ENCODE results near the gene MRI1.

DNA sequence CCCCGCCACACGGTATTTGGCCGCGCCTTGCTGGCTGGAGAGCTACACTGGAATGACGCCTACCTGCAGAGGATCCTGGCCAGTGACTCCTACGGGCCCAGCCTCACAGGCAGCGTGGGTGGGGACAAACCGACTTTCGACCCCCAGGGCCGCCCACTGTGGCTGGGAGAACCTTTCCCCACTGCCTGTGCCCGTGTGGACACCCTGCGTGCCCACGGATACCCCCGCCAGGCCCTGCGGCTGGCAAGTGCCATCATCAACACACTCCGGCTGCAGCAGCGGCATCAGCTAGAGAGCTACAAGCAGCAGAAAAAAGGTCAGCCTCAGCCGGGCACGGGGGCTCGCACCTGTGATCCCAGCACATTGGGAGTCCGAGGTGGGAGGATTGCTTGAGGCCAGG, 50.2 kb downstream of the MRI1 start:
- TF ChIP-seq EZH2 (IDR thresholded peaks at IDR 0.05; ENCODE audit: insufficient read depth, poor library complexity, severe bottlenecking) (no peak), EZH2phosphoT487 (IDR thresholded peaks at IDR 0.05; ENCODE audit: insufficient read depth, low read depth) (no peak)

All from GM23248 (cell line).